GM12864 (cell line): Measurements from ENCODE around the gene ARL6IP5.

Experiments used
- DNase-seq: peaks from one replicate; pipeline ENCODE4 v3.0.0-alpha.2; 2011; ENCODE audit warnings: low read depth
- H3K4me3 ChIP-seq: 2 replicates; pipeline ENCODE4 v1.5.1; 2011; ENCODE audit warnings: mild to moderate bottlenecking, low read depth, low read length, control low read depth
- TF ChIP-seq, protein P1 (sequence below): IDR thresholded peaks from 2 replicates; pipeline ENCODE4 v1.5.1; 2011; ENCODE audit warnings: low read depth, mild to moderate bottlenecking, moderate library complexity, low read length, control low read depth, inconsistent platforms; ENCODE audit errors: missing control alignments

ARL6IP5 gene

GRCh38 chr3:69130689-69131088 lies 46.0 kb downstream of the ARL6IP5 start:
- no peak overlapping the region for H3K4me3 ChIP-seq
- peak; percentile 12 for DNase-seq
- TF ChIP-seq, protein P1, sequence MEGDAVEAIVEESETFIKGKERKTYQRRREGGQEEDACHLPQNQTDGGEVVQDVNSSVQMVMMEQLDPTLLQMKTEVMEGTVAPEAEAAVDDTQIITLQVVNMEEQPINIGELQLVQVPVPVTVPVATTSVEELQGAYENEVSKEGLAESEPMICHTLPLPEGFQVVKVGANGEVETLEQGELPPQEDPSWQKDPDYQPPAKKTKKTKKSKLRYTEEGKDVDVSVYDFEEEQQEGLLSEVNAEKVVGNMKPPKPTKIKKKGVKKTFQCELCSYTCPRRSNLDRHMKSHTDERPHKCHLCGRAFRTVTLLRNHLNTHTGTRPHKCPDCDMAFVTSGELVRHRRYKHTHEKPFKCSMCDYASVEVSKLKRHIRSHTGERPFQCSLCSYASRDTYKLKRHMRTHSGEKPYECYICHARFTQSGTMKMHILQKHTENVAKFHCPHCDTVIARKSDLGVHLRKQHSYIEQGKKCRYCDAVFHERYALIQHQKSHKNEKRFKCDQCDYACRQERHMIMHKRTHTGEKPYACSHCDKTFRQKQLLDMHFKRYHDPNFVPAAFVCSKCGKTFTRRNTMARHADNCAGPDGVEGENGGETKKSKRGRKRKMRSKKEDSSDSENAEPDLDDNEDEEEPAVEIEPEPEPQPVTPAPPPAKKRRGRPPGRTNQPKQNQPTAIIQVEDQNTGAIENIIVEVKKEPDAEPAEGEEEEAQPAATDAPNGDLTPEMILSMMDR = no peak

DNA sequence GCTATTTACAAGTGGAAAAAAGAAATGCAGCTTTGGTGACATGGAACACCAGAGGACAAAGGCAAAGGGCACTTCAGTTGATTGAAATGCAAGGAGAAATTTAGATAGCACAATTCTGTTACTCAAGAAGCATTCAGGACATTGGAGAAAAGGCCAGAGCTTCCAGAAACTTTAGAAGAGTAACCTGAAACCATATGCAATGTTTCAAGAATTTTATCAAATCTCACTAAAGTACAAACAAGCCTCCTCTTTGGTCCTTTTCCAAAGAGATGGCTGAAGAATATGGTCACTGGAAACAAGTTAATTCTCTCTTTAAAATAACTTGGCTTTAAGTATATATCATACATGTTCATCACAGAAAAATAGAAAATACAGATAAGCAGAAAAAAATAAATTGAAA lies 52.3 kb downstream of the ARL6IP5 start:
- no peak overlapping the region for H3K4me3 ChIP-seq
- TF ChIP-seq, protein P1 = no peak
- DNase-seq = no peak

- TF ChIP-seq, protein P1 = no peak
- DNase-seq = no peak
- no peak overlapping the region for H3K4me3 ChIP-seq
Measured at GRCh38 chr3:69137412-69137811, 52.7 kb downstream of the ARL6IP5 start.

- TF ChIP-seq, protein P1 = no peak
- no peak for DNase-seq
- no peak overlapping the region for H3K4me3 ChIP-seq
Measured at GRCh38 chr3:69141313-69141712, 56.6 kb downstream of the ARL6IP5 start.

DNA sequence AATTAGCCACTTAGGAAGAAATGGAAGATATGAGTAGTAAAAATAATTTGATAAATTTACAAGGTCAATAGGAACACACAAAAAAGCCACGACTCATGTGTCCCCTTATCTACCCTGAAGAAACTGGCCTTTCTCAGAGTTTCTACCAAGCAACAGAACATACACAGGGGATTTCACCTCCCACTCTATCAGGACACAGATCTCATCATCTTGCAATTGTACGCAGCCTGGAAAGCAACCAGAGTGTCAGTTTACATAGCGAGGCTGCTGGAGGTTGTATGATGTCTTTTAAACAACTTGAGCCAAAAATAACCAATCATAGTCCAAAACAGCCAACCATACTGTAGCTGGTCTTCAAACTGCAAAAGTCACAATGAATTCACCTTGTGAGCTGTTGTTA lies 57.4 kb downstream of the ARL6IP5 start:
- TF ChIP-seq, protein P1 = no peak
- no peak for DNase-seq
- H3K4me3 ChIP-seq = no peak overlapping the region

- no peak overlapping the region for H3K4me3 ChIP-seq
- TF ChIP-seq, protein P1 = no peak
- DNase-seq = no peak
Measured at GRCh38 chr3:69142797-69143454, 58.2 kb downstream of the ARL6IP5 start.

- DNase-seq = no peak
- no peak overlapping the region for H3K4me3 ChIP-seq
- TF ChIP-seq, protein P1 = no peak
Measured at GRCh38 chr3:69143612-69144011, 58.9 kb downstream of the ARL6IP5 start.
